OCI-LY3 (cell line): Measurements from ENCODE around the gene HIP1R.

ENCODE experiments used
- H2AFZ ChIP-seq: fragments of 200-600, 300-600 bp; shearing (Covaris generic); 2 replicates; pipeline ENCODE4 v1.6.0; 2014; ENCODE audit warnings: antibody characterized with exemption, low read depth, low read length
- H3K27ac ChIP-seq: fragments of 200-600, 300-600 bp; sonication (generic); 2 replicates; pipeline ENCODE4 v1.5.1; 2014; ENCODE audit warnings: mild to moderate bottlenecking, low read length, moderate library complexity, mixed read lengths
- H3K27me3 ChIP-seq: fragments of 200-600, 300-600 bp; sonication (generic); 2 replicates; pipeline ENCODE4 v1.6.1; 2014; ENCODE audit warnings: low read depth, low read length, mixed read lengths
- H3K36me3 ChIP-seq: fragments of 200-600, 300-600 bp; sonication (generic); replicated peaks from 2 replicates; pipeline ENCODE3; 2014; ENCODE audit warnings: low read depth, low read length, mixed read lengths
- H3K4me1 ChIP-seq: fragments of 300-600, 200-600 bp; sonication (generic); 2 replicates; pipeline ENCODE4 v1.6.1; 2014; ENCODE audit warnings: low read length, mixed read lengths
- H3K4me2 ChIP-seq: fragments of 200-600, 300-600 bp; sonication (generic); 2 replicates; pipeline ENCODE4 v1.6.1; 2014; ENCODE audit warnings: low read length, mixed read lengths
- H3K4me3 ChIP-seq: fragments of 300-600, 200-600 bp; sonication (generic); 2 replicates; pipeline ENCODE4 v1.5.1; 2014; ENCODE audit warnings: antibody characterized with exemption, mild to moderate bottlenecking, low read length, moderate library complexity
- H3K79me2 ChIP-seq: fragments of 300-600, 200-600 bp; shearing (Covaris generic); 2 replicates; pipeline ENCODE4 v1.6.1; 2014; ENCODE audit warnings: mild to moderate bottlenecking, low read length, mixed read lengths
- H3K9ac ChIP-seq: fragments of 300-600, 200-600 bp; shearing (Covaris generic); 2 replicates; pipeline ENCODE4 v1.6.0; 2014; ENCODE audit warnings: mild to moderate bottlenecking, low read length, moderate library complexity
- H3K9me3 ChIP-seq: fragments of 200-600, 300-600 bp; shearing (Covaris generic); 2 replicates; pipeline ENCODE4 v1.6.1; 2014; ENCODE audit warnings: low read length, mixed read lengths; ENCODE audit not compliant: insufficient read depth
- H4K20me1 ChIP-seq: fragments of 200-600, 300-600 bp; sonication (generic); 2 replicates; pipeline ENCODE4 v1.6.1; 2016; ENCODE audit warnings: low read length, mixed read lengths; ENCODE audit not compliant: insufficient read depth
- CTCF ChIP-seq: fragments of 200-600, 300-600 bp; sonication (generic); IDR thresholded peaks from 2 replicates; pipeline ENCODE4 v1.5.1; 2014; ENCODE audit warnings: antibody characterized with exemption, low read length, low read depth
- EZH2phosphoT487 ChIP-seq: fragments of 200-600 bp; shearing (Covaris generic); IDR thresholded peaks from 2 replicates; pipeline ENCODE4 v1.6.1; 2018; ENCODE audit warnings: antibody characterized with exemption, mixed run types, low read depth

HIP1R gene

GRCh38 chr12:122855071-122855829 is 20.0 kb downstream of the HIP1R start:
- TF ChIP-seq CTCF: no peak
- no peak for TF ChIP-seq EZH2phosphoT487
- H4K20me1 ChIP-seq: no peaks in the 10 kb centered on the region
- no peak overlapping the region for H3K4me2 ChIP-seq
- H3K27ac ChIP-seq: no peak overlapping the region
- H3K4me3 ChIP-seq: no peak overlapping the region
- no peaks in the 10 kb centered on the region for H3K79me2 ChIP-seq
- H3K36me3 ChIP-seq: no peaks in the 10 kb centered on the region
- no peak overlapping the region for H3K9ac ChIP-seq
- no peaks in the 10 kb centered on the region for H3K27me3 ChIP-seq
- H2AFZ ChIP-seq: no peak overlapping the region
- H3K4me1 ChIP-seq: no peaks in the 10 kb centered on the region
- H3K9me3 ChIP-seq: no peaks in the 10 kb centered on the region

DNA sequence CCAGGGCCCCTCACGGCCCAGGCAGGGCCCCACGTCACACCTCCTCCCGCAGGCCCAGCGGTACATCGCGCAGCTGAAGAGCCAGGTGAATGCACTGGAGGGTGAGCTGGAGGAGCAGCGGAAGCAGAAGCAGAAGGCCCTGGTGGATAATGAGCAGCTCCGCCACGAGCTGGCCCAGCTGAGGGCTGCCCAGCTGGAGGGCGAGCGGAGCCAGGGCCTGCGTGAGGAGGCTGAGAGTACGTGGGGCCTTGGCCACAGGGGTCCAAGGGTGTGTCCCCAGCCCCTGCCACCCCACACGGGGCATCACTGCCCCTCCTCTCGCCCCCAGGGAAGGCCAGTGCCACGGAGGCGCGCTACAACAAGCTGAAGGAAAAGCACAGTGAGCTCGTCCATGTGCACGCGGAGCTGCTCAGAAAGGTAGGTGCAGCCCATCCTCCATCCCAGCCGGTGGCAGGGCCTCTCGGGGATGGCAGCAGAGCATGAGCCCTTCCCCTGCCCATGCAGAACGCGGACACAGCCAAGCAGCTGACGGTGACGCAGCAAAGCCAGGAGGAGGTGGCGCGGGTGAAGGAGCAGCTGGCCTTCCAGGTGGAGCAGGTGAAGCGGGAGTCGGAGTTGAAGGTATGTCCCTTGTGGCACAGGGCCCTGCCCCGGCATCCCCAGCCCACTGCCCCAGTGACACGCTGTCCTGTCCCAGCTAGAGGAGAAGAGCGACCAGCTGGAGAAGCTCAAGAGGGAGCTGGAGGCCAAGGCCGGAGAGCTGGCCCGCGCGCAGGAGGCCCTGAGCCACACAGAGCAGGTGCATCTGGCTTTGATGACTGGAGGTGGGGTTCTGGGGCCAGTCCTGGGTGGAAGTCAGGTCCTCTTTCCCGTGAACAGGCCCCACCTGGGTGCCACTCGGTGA is 20.9 kb downstream of the HIP1R start:
- Histone ChIP-seq H3K27me3 (no peaks in the 10 kb centered on the region), H3K79me2 (no peaks in the 10 kb centered on the region), H3K4me2 (no peak overlapping the region), H3K9me3 (no peaks in the 10 kb centered on the region), H3K36me3 (no peaks in the 10 kb centered on the region), H3K4me1 (no peaks in the 10 kb centered on the region), H3K9ac (no peak overlapping the region), H3K4me3 (no peak overlapping the region), H2AFZ (no peak overlapping the region), H3K27ac (no peak overlapping the region), H4K20me1 (no peaks in the 10 kb centered on the region)
- TF ChIP-seq CTCF: no peak
- TF ChIP-seq EZH2phosphoT487: no peak

- Histone ChIP-seq H3K9ac (no peak overlapping the region), H3K79me2 (no peaks in the 10 kb centered on the region), H3K27me3 (no peaks in the 10 kb centered on the region), H3K27ac (no peak overlapping the region), H3K36me3 (no peaks in the 10 kb centered on the region), H3K4me3 (no peak overlapping the region), H4K20me1 (no peaks in the 10 kb centered on the region), H3K4me1 (no peaks in the 10 kb centered on the region), H3K4me2 (no peak overlapping the region), H3K9me3 (no peaks in the 10 kb centered on the region), H2AFZ (no peak overlapping the region)
- TF ChIP-seq EZH2phosphoT487: no peak
Observed at GRCh38 chr12:122856999-122857671, 21.9 kb downstream of the HIP1R start.

- H3K9ac ChIP-seq: no peak overlapping the region
- H3K27ac ChIP-seq: no peak overlapping the region
- no peak overlapping the region for H3K4me2 ChIP-seq
- no peak overlapping the region for H2AFZ ChIP-seq
- no peaks in the 10 kb centered on the region for H3K79me2 ChIP-seq
- no peaks in the 10 kb centered on the region for H3K4me1 ChIP-seq
- no peaks in the 10 kb centered on the region for H3K27me3 ChIP-seq
- no peaks in the 10 kb centered on the region for H3K9me3 ChIP-seq
- TF ChIP-seq EZH2phosphoT487 (no peak), CTCF (no peak)
- no peaks in the 10 kb centered on the region for H3K36me3 ChIP-seq
- no peak overlapping the region for H3K4me3 ChIP-seq
- H4K20me1 ChIP-seq: no peaks in the 10 kb centered on the region
Observed at GRCh38 chr12:122858171-122858570, 22.9 kb downstream of the HIP1R start.
